WI38 (cell line): Measurements from ENCODE around the gene SF3A2.

ENCODE experiments used
- H3K4me3 ChIP-seq: 2 replicates; pipeline ENCODE4 v1.5.1; 2011; ENCODE audit warnings: low read depth, mild to moderate bottlenecking, control low read depth, low read length
- TF ChIP-seq, protein P1 (sequence below): IDR thresholded peaks from 2 replicates; pipeline ENCODE4 v1.5.1; 2012; ENCODE audit warnings: low read depth, mild to moderate bottlenecking, control low read depth, low read length

SF3A2 gene, protein sequence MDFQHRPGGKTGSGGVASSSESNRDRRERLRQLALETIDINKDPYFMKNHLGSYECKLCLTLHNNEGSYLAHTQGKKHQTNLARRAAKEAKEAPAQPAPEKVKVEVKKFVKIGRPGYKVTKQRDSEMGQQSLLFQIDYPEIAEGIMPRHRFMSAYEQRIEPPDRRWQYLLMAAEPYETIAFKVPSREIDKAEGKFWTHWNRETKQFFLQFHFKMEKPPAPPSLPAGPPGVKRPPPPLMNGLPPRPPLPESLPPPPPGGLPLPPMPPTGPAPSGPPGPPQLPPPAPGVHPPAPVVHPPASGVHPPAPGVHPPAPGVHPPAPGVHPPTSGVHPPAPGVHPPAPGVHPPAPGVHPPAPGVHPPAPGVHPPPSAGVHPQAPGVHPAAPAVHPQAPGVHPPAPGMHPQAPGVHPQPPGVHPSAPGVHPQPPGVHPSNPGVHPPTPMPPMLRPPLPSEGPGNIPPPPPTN

DNA sequence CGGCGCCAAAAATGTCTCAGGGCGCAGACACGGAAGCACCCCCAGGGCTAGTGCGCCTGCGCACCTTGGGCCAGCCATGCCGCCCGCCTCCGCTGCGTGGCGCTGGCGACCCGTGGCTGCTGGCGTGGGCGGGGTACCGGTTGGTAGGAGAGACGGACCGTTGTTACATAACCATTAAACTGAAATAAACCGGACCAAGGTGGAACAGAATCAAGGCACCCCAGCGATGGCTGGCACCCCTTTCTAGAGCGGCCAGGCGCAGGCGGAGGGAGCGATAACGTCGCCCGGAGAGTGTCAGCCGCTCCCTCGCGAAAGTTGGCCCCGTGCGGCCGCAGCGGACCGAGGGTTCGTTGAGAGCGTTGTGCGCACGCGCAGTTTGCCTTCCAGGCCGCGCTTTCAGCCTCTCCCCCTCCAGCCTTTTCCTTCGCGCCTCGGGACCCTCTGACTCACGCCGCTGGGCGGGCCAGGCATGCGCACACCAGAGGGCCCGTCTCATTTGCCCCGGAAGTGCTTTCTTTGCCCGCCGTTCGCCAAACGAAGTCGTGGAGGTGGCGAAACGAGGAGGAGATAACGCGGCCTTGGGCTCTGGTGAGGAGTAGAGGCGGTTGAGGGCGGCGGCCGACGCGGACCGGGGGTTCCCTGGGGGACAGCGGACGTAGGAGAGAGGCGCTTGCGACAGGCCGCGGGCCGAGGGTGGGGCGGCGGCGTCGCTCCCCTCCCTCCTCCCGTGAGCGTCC lies at the start of gene SF3A2, which contains the start of gene PLEKHJ1:
Gene SF3A2 (plus strand): TSS at position 511 of the 737 bp plus-strand sequence. CDS start 6,595 bp downstream, outside the sequence.
Gene PLEKHJ1 (minus strand): TSS at position 16 of the 737 bp plus-strand sequence. CDS start 81 bp downstream, outside the sequence.
- H3K4me3 ChIP-seq, result peak within 1 kb of the TSS; percentile 86
- TF ChIP-seq, protein P1, sequence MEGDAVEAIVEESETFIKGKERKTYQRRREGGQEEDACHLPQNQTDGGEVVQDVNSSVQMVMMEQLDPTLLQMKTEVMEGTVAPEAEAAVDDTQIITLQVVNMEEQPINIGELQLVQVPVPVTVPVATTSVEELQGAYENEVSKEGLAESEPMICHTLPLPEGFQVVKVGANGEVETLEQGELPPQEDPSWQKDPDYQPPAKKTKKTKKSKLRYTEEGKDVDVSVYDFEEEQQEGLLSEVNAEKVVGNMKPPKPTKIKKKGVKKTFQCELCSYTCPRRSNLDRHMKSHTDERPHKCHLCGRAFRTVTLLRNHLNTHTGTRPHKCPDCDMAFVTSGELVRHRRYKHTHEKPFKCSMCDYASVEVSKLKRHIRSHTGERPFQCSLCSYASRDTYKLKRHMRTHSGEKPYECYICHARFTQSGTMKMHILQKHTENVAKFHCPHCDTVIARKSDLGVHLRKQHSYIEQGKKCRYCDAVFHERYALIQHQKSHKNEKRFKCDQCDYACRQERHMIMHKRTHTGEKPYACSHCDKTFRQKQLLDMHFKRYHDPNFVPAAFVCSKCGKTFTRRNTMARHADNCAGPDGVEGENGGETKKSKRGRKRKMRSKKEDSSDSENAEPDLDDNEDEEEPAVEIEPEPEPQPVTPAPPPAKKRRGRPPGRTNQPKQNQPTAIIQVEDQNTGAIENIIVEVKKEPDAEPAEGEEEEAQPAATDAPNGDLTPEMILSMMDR, result peak; percentile 96

DNA sequence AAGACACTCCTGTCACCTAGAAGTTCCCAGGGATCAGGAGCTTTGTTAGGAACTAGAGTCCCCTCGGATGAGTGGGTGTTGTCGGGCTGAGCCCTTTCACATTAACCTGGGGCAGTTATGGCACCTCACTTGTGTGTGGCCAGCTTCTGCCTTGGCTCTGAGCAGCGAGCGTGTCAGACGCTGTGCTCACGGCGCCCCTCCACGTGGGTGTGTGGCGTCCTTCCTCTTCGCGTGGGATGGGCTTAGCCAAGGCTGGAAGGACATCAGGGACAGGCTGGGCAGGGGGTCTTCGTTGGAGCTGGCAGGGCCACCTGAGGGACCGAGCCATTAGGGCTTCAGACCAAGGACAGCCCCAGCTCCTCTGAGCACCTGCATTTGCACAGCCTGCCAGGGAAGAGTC lies 49.5 kb upstream of the SF3A2 start:
- TF ChIP-seq, protein P1, result no peak
- no peak overlapping the region for H3K4me3 ChIP-seq

DNA sequence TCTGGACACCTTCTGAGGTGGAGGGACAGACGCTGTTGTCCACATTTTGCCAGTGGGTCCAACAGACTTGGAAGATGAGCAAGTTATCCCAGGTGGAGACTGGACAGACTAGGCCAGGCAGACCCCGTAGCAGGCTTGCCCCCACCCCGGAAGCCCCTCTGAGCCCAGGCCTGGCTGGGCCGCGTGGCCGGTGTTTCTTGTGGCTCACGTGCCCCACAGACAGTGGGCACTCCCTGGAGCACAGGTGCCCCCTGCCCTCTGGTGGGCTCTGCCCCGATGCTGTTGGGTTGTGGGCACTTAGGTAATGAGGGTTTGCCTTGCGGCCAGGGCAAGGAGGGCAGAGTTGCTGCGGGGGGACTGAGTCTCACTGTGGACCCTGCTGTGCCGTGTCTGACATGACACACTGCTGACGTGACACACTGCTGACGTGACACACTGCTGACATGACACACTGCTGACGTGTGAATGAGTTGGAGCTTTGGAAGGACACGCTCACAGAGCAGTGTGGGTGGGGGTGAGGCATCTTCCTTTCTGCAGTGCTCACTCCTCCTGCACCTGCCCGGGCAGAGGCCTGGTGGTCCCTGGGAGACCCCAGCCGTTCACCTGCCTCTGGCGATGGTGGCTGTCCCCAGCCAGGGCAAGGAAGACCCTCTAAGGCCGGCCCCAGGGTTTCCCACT lies 47.8 kb upstream of the SF3A2 start:
- TF ChIP-seq, protein P1, result no peak
- H3K4me3 ChIP-seq, result no peak overlapping the region

DNA sequence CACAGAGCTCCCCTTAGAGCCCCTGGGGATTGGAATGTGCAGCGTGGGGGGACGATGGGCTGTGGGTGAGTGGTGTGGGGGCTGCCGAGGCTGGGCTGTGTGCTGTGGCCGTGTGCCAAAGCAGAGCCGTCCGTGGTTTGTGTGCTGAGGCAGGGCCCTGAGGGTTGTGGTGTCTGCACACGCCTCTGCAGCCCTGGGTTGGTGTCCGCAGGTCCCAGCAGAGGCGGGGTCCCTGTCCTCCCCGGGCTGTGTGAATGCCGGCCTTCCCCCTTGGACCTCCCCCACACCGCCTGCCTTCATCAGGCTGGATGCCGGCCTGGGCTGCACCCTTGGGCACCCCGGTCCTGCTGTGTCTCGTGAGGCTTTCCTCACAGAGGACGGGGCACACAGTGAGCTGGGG lies 46.7 kb upstream of the SF3A2 start:
- no peak overlapping the region for H3K4me3 ChIP-seq
- TF ChIP-seq, protein P1, result no peak

DNA sequence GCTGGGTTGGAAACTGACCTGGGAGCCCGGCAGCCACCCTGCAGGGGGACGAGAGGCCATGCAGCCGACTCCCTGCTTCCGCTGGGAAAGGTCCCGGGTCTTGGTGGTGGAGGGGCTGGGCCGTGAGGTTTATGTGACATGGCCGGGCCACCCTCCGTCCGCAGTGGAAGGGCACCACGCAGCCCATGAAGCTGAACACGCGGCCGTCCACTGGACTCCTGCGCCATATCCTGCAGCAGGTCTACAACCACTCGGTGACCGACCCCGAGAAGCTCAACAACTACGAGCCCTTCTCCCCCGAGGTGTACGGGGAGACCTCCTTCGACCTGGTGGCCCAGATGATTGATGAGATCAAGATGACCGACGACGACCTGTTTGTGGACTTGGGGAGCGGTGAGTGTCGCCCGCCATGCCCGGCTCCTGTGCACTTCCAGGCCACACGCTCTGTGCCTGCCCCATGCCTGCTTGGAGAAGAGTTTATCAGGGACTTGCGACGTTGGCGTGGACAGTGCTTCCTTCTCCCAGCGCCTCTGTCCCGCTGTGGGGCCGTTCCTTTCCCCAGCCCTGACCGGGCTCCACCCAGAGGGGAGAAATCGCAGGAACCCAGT lies 45.7 kb upstream of the SF3A2 start:
- TF ChIP-seq, protein P1, result no peak
- no peak overlapping the region for H3K4me3 ChIP-seq

DNA sequence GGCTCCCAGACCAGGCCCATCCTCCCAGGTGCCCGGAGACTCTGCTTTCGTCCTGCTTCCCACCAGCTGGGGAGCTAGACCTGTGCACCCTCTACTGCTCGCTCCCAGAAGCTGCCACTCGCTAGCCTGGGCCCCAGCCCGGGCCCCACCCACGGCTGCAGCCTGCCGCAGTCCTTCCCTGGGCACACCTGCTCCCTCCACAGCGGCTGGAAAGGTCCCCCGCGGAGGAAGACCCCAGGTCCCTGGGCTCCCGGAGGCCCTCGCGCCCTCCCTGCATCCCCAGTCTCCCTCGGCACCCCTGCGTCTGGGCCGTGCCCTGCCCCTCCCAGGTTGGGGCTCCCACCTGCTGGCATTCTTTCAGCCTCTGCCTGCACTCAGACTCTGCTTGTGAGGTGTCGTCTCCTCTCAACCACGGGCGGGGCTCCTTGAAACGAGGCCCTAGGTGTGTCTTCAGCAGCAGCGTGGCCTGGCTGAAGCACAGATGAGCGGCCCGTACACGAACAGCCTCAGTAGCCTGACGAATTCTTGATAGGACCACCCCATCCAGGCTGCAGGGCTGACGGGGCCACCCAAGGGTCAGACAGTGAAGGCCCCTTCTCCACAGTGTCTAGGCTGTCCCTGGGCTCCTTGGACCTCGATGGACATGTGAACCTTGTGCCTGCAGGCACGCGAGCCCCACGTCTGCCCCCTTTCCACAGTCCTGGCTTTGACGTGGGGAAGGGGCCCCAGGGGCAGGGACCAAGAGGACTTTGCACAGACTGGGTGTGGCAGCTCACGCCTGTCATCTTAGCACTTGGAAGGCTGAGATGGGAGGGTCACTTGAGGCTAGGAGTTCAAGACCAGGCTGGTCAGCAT lies 44.9 kb upstream of the SF3A2 start:
- TF ChIP-seq, protein P1, result no peak
- H3K4me3 ChIP-seq, result no peak overlapping the region
